NCI-H2107 treated with DMSO at 0.1 percent for 48 hours (cell line): Measurements from ENCODE around the gene KLHL11.
A peak's percentile ranks its signal among the peaks of the same experiment; 100 is the strongest.

Source experiments
- DNase-seq: peaks from one replicate; lab custom pipeline; 2025; ENCODE audit not compliant: unreplicated experiment; lab: John Stamatoyannopoulos, UW

KLHL11 gene

GRCh38 chr17:41811549-41812380 is 53.5 kb downstream of the KLHL11 start, which contains the start of gene P3H4:
P3H4 (minus strand) TSS chr17:41811949; CDS start chr17:41811915, 34 bp downstream.
- peak; percentile 14 for DNase-seq

GRCh38 chr17:41810659-41811548 is 54.3 kb downstream of the KLHL11 start:
- DNase-seq, result no peak

GRCh38 chr17:41806685-41807445 is 58.4 kb downstream of the KLHL11 start:
- DNase-seq, result no peak
